HEK293T (cell line): ENCODE data around the gene ST3GAL4.

Experiments
- CTCF ChIA-PET: fragments of 350-600 bp; formaldehyde crosslinking; extraction: SDS; loops from one replicate; lab custom pipeline; 2021; ENCODE audit warnings: antibody characterized with exemption, inconsistent platforms; lab: Yijun Ruan, JAX
- POLR2A ChIA-PET: fragments of 350-600 bp; formaldehyde crosslinking; extraction: SDS; loops from one replicate; lab custom pipeline; 2020; ENCODE audit warnings: antibody characterized with exemption, inconsistent platforms; lab: Yijun Ruan, JAX
- DNase-seq: peaks from one replicate; pipeline ENCODE4 v3.0.0; 2012; ENCODE audit warnings: mixed read lengths; ENCODE audit errors: extremely low spot score
- ARNT ChIP-seq: fragments of 450-650 bp; IDR thresholded peaks from 2 replicates; pipeline ENCODE4 v1.6.1; 2017; ENCODE audit warnings: mild to moderate bottlenecking
- BHLHE40 ChIP-seq: fragments of 450-650 bp; IDR thresholded peaks from 2 replicates; pipeline ENCODE4 v1.6.1; 2016; ENCODE audit warnings: mild to moderate bottlenecking, moderate library complexity, borderline replicate concordance
- CTBP1 ChIP-seq: fragments of 450-650 bp; IDR thresholded peaks from 2 replicates; pipeline ENCODE4 v1.6.1; 2016; ENCODE audit warnings: borderline replicate concordance
- ELF4 ChIP-seq: fragments of 450-650 bp; IDR thresholded peaks from 2 replicates; pipeline ENCODE4 v1.6.1; 2017; ENCODE audit warnings: antibody characterized with exemption
- FOXA1 ChIP-seq: fragments of 450-650 bp; IDR thresholded peaks from 2 replicates; pipeline ENCODE4 v1.6.1; 2016; ENCODE audit warnings: mild to moderate bottlenecking
- FOXK2 ChIP-seq: fragments of 450-650 bp; IDR thresholded peaks from 2 replicates; pipeline ENCODE4 v1.6.1; 2016; ENCODE audit warnings: mild to moderate bottlenecking
- FOXM1 ChIP-seq: fragments of 450-650 bp; IDR thresholded peaks from 2 replicates; pipeline ENCODE4 v1.6.1; 2017; ENCODE audit warnings: mild to moderate bottlenecking, borderline replicate concordance
- HDGF ChIP-seq: fragments of 450-650 bp; IDR thresholded peaks from 2 replicates; pipeline ENCODE4 v1.6.1; 2017; ENCODE audit warnings: antibody characterized with exemption, borderline replicate concordance
- L3MBTL2 ChIP-seq: fragments of 450-650 bp; conservative IDR thresholded peaks from 2 replicates; pipeline ENCODE4 v1.6.1; 2016; ENCODE audit warnings: mild to moderate bottlenecking
- LEF1 ChIP-seq: fragments of 450-650 bp; IDR thresholded peaks from 2 replicates; pipeline ENCODE4 v1.6.1; 2017; ENCODE audit warnings: mild to moderate bottlenecking, borderline replicate concordance
- NFRKB ChIP-seq: fragments of 450-650 bp; IDR thresholded peaks from 2 replicates; pipeline ENCODE4 v1.6.1; 2016; ENCODE audit warnings: mild to moderate bottlenecking, moderate library complexity
- SP1 ChIP-seq: fragments of 450-650 bp; IDR thresholded peaks from 2 replicates; pipeline ENCODE4 v1.6.1; 2017
- SUZ12 ChIP-seq: fragments of 450-650 bp; IDR thresholded peaks from 2 replicates; pipeline ENCODE4 v1.6.1; 2016; ENCODE audit warnings: mild to moderate bottlenecking
- TARDBP ChIP-seq: fragments of 450-650 bp; IDR thresholded peaks from 2 replicates; pipeline ENCODE4 v1.6.1; 2016
- ZNF384 ChIP-seq: fragments of 450-650 bp; IDR thresholded peaks from 2 replicates; pipeline ENCODE4 v1.6.1; 2016
- TF ChIP-seq, protein P1 (sequence below): fragments of 450-650 bp; IDR thresholded peaks from 2 replicates; pipeline ENCODE4 v1.6.1; 2016

ST3GAL4 gene

DNA sequence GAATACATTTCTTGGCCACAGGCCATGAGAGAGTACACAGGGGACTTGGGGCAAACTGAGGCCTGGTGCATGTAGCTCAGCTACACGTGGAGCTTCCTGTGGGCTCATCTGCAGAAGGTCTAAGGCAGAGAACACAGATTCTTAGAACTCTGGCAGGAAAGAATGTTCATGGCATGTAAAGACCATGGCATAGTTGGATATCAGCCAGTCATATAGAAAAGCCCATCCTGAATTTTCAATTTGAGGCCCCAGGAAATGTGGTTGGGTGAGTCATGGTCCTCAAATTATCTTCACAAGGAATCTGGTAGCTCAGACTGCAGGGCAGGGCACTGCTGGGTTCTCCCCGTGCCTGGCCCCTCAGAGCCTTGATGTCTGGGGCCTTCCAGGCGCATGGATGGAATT is 13.7 kb upstream of the ST3GAL4 start:
- CTCF ChIA-PET, result no interaction called here
- DNase-seq, result no peak

GRCh38 chr11:126343051-126343450 is 12.4 kb upstream of the ST3GAL4 start:
- ChIA-PET POLR2A (interaction anchor here (1.2 kb wide), 1 partner anchor 11 kb away, joined by 3 read pairs; no protein-coding TSS in a partner anchor), CTCF (no interaction called here)
- TF ChIP-seq SUZ12, result no peak
- TF ChIP-seq LEF1, result no peak
- no peak for TF ChIP-seq HDGF
- no peak for TF ChIP-seq BHLHE40
- TF ChIP-seq NFRKB, result no peak
- TF ChIP-seq SP1, result no peak
- no peak for TF ChIP-seq TARDBP
- no peak for TF ChIP-seq ARNT
- TF ChIP-seq ZNF384, result no peak
- TF ChIP-seq ELF4, result no peak
- TF ChIP-seq FOXK2, result no peak
- TF ChIP-seq, protein P1, sequence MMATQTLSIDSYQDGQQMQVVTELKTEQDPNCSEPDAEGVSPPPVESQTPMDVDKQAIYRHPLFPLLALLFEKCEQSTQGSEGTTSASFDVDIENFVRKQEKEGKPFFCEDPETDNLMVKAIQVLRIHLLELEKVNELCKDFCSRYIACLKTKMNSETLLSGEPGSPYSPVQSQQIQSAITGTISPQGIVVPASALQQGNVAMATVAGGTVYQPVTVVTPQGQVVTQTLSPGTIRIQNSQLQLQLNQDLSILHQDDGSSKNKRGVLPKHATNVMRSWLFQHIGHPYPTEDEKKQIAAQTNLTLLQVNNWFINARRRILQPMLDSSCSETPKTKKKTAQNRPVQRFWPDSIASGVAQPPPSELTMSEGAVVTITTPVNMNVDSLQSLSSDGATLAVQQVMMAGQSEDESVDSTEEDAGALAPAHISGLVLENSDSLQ, result no peak
- no peak for TF ChIP-seq FOXM1
- no peak for TF ChIP-seq FOXA1
- no peak for TF ChIP-seq CTBP1
- TF ChIP-seq L3MBTL2, result no peak
- DNase-seq, result no peak

More for the DNA sequence above, 13.7 kb upstream of the ST3GAL4 start:
- TF ChIP-seq CTBP1 (no peak), TARDBP (no peak), SP1 (no peak), SUZ12 (no peak), L3MBTL2 (no peak), NFRKB (no peak), ARNT (no peak), LEF1 (no peak), BHLHE40 (no peak)
- POLR2A ChIA-PET, result interaction anchor here (0.8 kb wide), 1 partner anchor 38 kb away, joined by 3 read pairs; the partner anchor contains the start of gene DCPS

GRCh38 chr11:126344141-126345080 is 11.1 kb upstream of the ST3GAL4 start:
- TF ChIP-seq BHLHE40 (no peak), L3MBTL2 (no peak), NFRKB (no peak)
- POLR2A ChIA-PET, result no interaction called here
- CTCF ChIA-PET, result interaction anchor here (0.5 kb wide), 1 partner anchor 1692 kb away, joined by 3 read pairs; no protein-coding TSS in a partner anchor

DNA sequence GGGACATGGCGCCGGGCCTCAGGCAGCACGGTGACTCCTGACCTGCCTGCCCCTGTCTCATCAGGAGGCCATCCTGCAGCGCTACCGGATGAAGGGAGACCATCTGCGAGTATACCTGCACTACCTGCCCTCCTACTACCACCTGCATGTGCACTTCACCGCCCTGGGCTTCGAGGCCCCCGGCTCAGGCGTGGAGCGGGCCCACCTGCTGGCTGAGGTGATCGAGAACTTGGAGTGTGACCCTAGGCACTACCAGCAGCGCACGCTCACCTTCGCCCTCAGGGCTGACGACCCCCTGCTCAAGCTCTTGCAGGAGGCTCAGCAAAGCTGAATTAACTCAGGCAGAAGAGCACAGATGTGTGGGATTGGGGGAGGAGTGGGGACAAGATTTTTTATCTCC is 10.2 kb upstream of the ST3GAL4 start:
- DNase-seq, result no peak
- ChIA-PET POLR2A (no interaction called here), CTCF (no interaction called here)
- TF ChIP-seq, protein P1, result no peak
- no peak for TF ChIP-seq SP1
- TF ChIP-seq LEF1, result no peak
- TF ChIP-seq FOXK2, result no peak
- TF ChIP-seq SUZ12, result no peak
- TF ChIP-seq HDGF, result no peak
- TF ChIP-seq L3MBTL2, result no peak
- TF ChIP-seq CTBP1, result no peak
- no peak for TF ChIP-seq BHLHE40
- no peak for TF ChIP-seq FOXM1
- TF ChIP-seq ELF4, result no peak

More at GRCh38 chr11:126344141-126345080, 11.1 kb upstream of the ST3GAL4 start:
- DNase-seq, result no peak

DNA sequence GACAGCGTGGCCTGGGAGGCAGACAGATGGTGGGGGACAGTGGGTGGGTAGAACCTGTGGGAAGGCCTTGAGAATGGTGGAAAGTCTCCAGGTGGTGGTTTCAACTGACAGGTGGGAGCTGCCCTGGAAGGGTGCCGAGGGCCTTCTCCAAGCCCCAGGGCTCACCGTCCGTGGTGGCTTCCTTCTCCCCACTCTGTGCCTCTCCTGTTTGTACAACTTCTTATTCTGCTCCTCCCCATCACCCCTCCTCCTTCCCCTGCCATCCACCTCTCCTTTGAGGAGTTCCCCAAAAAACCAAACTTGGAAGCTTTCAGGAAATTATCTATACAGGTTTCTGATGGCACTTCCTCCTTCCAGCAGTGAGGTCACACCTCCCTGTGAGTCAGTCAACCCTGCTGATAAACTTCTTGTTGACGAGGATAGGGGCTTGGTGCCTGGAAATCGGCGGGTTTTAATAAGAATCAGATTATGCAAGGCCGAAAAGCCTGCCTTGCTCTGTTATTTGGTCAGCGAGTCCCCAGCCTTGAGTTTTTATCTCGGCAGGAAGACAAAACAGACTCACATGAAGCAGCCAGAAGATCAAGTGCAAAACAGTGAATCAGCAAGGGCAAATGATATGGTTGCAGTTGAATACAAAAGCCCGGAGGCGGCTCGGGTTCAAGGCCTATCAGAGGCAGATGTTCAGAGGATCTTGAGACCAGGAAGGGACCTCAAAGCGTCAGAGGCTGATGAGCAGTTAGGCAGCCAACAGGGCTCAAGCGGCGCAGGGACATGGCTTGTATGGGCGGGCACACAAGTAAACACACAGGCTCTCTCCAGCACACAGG is 9.5 kb upstream of the ST3GAL4 start:
- ChIA-PET CTCF (interaction anchor here (0.6 kb wide), 1 partner anchor 23 kb away, joined by 5 read pairs; no protein-coding TSS in a partner anchor), POLR2A (no interaction called here)
- no peak for DNase-seq
- TF ChIP-seq ELF4, result no peak
- TF ChIP-seq, protein P1, result no peak
- no peak for TF ChIP-seq BHLHE40
- no peak for TF ChIP-seq FOXK2
- TF ChIP-seq SP1, result no peak
- TF ChIP-seq FOXA1, result no peak
- no peak for TF ChIP-seq FOXM1
- no peak for TF ChIP-seq ARNT
- TF ChIP-seq NFRKB, result no peak
- TF ChIP-seq LEF1, result no peak
- TF ChIP-seq TARDBP, result no peak
- no peak for TF ChIP-seq HDGF
- no peak for TF ChIP-seq CTBP1
- TF ChIP-seq L3MBTL2, result no peak
